HG03342 (cell line): ENCODE results near the gene PTPN13.
"Not testable (repeated sequence)": the region's sequence is repeated elsewhere in the genome, so short reads cannot be mapped to it uniquely, and the experiment has no call there.

Source experiments
- ATAC-seq: cut with Tn5 transposase; IDR thresholded peaks from one replicate; pipeline ENCODE4 v1.9.1; 2021; ENCODE audit warnings: mild to moderate bottlenecking, moderate library complexity; ENCODE audit not compliant: unreplicated experiment

The PTPN13 gene

GRCh38 chr4:86688026-86688425 lies 93.9 kb downstream of the PTPN13 start:
- ATAC-seq = no peak

- ATAC-seq = no peak
Measured at GRCh38 chr4:86704601-86705000, 110.5 kb downstream of the PTPN13 start.

- ATAC-seq = no peak
Measured at GRCh38 chr4:86706923-86707597, 112.9 kb downstream of the PTPN13 start.

GRCh38 chr4:86717651-86718050 lies 123.5 kb downstream of the PTPN13 start:
- peak; percentile 67 for ATAC-seq

GRCh38 chr4:86718152-86718551 lies 124.0 kb downstream of the PTPN13 start:
- ATAC-seq = no peak

- ATAC-seq = not testable (repeated sequence)
Measured at GRCh38 chr4:86719149-86719548, 125.0 kb downstream of the PTPN13 start.

GRCh38 chr4:86720508-86721068 lies 126.5 kb downstream of the PTPN13 start:
- ATAC-seq = no peak

- ATAC-seq = no peak
Measured at GRCh38 chr4:86721412-86721811, 127.3 kb downstream of the PTPN13 start.

GRCh38 chr4:86730310-86730709 lies 136.2 kb downstream of the PTPN13 start:
- ATAC-seq = no peak

- ATAC-seq = no peak
Measured at GRCh38 chr4:86737244-86737643, 143.1 kb downstream of the PTPN13 start.

- no peak for ATAC-seq
Measured at GRCh38 chr4:86741846-86742245, 147.7 kb downstream of the PTPN13 start.

- ATAC-seq = no peak
Measured at GRCh38 chr4:86744570-86744969, 150.5 kb downstream of the PTPN13 start.

- no peak for ATAC-seq
Measured at GRCh38 chr4:86749121-86749520, 155.0 kb downstream of the PTPN13 start.

- ATAC-seq = no peak
Measured at GRCh38 chr4:86755388-86755787, 161.3 kb downstream of the PTPN13 start.

GRCh38 chr4:86757468-86757867 lies 163.4 kb downstream of the PTPN13 start:
- ATAC-seq = no peak

GRCh38 chr4:86759298-86759697 lies 165.2 kb downstream of the PTPN13 start:
- ATAC-seq = no peak

GRCh38 chr4:86762649-86763048 lies 168.5 kb downstream of the PTPN13 start:
- no peak for ATAC-seq

GRCh38 chr4:86769794-86770193 lies 175.7 kb downstream of the PTPN13 start:
- ATAC-seq = no peak

- ATAC-seq = no peak
Measured at GRCh38 chr4:86771141-86771540, 177.0 kb downstream of the PTPN13 start.

- ATAC-seq = no peak
Measured at GRCh38 chr4:86775061-86775460, 180.9 kb downstream of the PTPN13 start.

- ATAC-seq = no peak
Measured at GRCh38 chr4:86778175-86778574, 184.1 kb downstream of the PTPN13 start.

- ATAC-seq = no peak
Measured at GRCh38 chr4:86788826-86789225, 194.7 kb downstream of the PTPN13 start.

GRCh38 chr4:86791126-86791525 lies 197.0 kb downstream of the PTPN13 start:
- ATAC-seq = no peak
